CD4-positive, alpha-beta T cell treated with Interleukin-6 at 100 ng/mL for 8 hours (primary cell): ENCODE results near the gene RUBCN.
A peak's percentile ranks its signal among the peaks of the same experiment; 100 is the strongest.
"Not testable (repeated sequence)": the region's sequence is repeated elsewhere in the genome, so short reads cannot be mapped to it uniquely, and the experiment has no call there.

Experiments
- DNase-seq: peaks from one replicate; pipeline ENCODE4 v3.0.0-alpha.2; 2020; ENCODE audit warnings: mixed read lengths, low spot score

RUBCN gene

GRCh38 chr3:197658706-197659105 is 78.0 kb downstream of the RUBCN start:
- DNase-seq, result not testable (repeated sequence)

- DNase-seq, result not testable (repeated sequence)
Measured at GRCh38 chr3:197657541-197658292, 79.0 kb downstream of the RUBCN start.

- not testable (repeated sequence) for DNase-seq
Measured at GRCh38 chr3:197656960-197657359, 79.7 kb downstream of the RUBCN start.

- DNase-seq, result not testable (repeated sequence)
Measured at GRCh38 chr3:197656129-197656528, 80.6 kb downstream of the RUBCN start.

- not testable (repeated sequence) for DNase-seq
Measured at GRCh38 chr3:197654998-197655330, 81.7 kb downstream of the RUBCN start.

GRCh38 chr3:197654090-197654997 is 82.4 kb downstream of the RUBCN start:
- not testable (repeated sequence) for DNase-seq

GRCh38 chr3:197652860-197653259 is 83.8 kb downstream of the RUBCN start:
- DNase-seq, result not testable (repeated sequence)

- not testable (repeated sequence) for DNase-seq
Measured at GRCh38 chr3:197647649-197648048, 89.1 kb downstream of the RUBCN start.

- DNase-seq, result not testable (repeated sequence)
Measured at GRCh38 chr3:197647191-197647590, 89.5 kb downstream of the RUBCN start.

GRCh38 chr3:197646294-197646693 is 90.4 kb downstream of the RUBCN start:
- not testable (repeated sequence) for DNase-seq

GRCh38 chr3:197637556-197637955 is 99.1 kb downstream of the RUBCN start:
- not testable (repeated sequence) for DNase-seq

- DNase-seq, result not testable (repeated sequence)
Measured at GRCh38 chr3:197631989-197632388, 104.7 kb downstream of the RUBCN start.

GRCh38 chr3:197630766-197631165 is 105.9 kb downstream of the RUBCN start:
- not testable (repeated sequence) for DNase-seq

- DNase-seq, result not testable (repeated sequence)
Measured at GRCh38 chr3:197629286-197629685, 107.4 kb downstream of the RUBCN start.

- peak; percentile 80 for DNase-seq
Measured at GRCh38 chr3:197627772-197628523, 108.8 kb downstream of the RUBCN start.

GRCh38 chr3:197627158-197627771 is 109.4 kb downstream of the RUBCN start:
- DNase-seq, result not testable (repeated sequence)

- not testable (repeated sequence) for DNase-seq
Measured at GRCh38 chr3:197626404-197627157, 110.1 kb downstream of the RUBCN start.

- DNase-seq, result not testable (repeated sequence)
Measured at GRCh38 chr3:197621478-197621877, 115.2 kb downstream of the RUBCN start.
